ENCODE measurements around the gene GPR32.

GRCh38 chr19:50736338-50736737 is 33.9 kb upstream of the GPR32 start:
- TF ChIP-seq FOXP4 (CRISPR knock-in tag; IDR thresholded peaks at IDR 0.05) (no peak), CTCF (IDR thresholded peaks at IDR 0.05) (no peak), TEAD4 (CRISPR knock-in tag; IDR thresholded peaks at IDR 0.05) (no peak), TEAD1 (CRISPR knock-in tag; IDR thresholded peaks at IDR 0.05) (no peak), ERG (CRISPR knock-in tag; IDR thresholded peaks at IDR 0.05) (no peak), NR1H2 (CRISPR knock-in tag; IDR thresholded peaks at IDR 0.05) (no peak), TCF7 (CRISPR knock-in tag; IDR thresholded peaks at IDR 0.05; ENCODE audit: low read depth) (no peak), ZNF219 (CRISPR knock-in tag; IDR thresholded peaks at IDR 0.05; ENCODE audit: borderline replicate concordance) (no peak), FOXP1 (CRISPR knock-in tag; IDR thresholded peaks at IDR 0.05; ENCODE audit: borderline replicate concordance) (no peak)
